MM.1S (cell line): ENCODE results near the gene MBP.

Experiments used
- EZH2 ChIP-seq: fragments of 300-600 bp; sonication (generic); optimal IDR thresholded peaks from 2 replicates; pipeline ENCODE3; 2017; ENCODE audit warnings: low read depth, mild to moderate bottlenecking, antibody characterized with exemption, low read length, mixed read lengths
- TF ChIP-seq, protein P1 (sequence below): fragments of 300-600 bp; sonication (generic); IDR thresholded peaks from 2 replicates; pipeline ENCODE4 v1.5.1; 2016; ENCODE audit warnings: antibody characterized with exemption, low read length, mixed read lengths

DNA sequence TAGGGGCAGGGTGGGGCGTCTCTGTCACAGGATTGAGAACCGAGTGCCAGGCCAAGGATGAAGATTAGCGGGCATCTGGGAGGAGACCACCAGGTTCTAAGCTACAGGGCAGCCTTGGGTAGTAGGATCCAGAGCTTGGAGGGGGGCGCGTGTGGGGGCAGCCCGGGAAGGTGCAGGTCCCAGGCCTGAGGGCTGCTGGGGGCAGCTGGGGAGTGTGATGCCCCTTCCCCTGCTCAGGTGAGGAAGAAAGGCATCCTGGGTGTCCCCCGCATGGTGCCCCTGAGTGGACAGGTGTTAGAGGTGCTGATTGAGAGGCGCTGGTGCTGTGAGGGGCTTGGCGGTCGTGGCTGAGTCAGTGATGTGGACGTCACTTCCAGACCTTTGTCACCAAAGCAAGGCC, 33.9 kb upstream of the MBP start:
- TF ChIP-seq, protein P1, sequence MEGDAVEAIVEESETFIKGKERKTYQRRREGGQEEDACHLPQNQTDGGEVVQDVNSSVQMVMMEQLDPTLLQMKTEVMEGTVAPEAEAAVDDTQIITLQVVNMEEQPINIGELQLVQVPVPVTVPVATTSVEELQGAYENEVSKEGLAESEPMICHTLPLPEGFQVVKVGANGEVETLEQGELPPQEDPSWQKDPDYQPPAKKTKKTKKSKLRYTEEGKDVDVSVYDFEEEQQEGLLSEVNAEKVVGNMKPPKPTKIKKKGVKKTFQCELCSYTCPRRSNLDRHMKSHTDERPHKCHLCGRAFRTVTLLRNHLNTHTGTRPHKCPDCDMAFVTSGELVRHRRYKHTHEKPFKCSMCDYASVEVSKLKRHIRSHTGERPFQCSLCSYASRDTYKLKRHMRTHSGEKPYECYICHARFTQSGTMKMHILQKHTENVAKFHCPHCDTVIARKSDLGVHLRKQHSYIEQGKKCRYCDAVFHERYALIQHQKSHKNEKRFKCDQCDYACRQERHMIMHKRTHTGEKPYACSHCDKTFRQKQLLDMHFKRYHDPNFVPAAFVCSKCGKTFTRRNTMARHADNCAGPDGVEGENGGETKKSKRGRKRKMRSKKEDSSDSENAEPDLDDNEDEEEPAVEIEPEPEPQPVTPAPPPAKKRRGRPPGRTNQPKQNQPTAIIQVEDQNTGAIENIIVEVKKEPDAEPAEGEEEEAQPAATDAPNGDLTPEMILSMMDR: no peak
- TF ChIP-seq EZH2: no peak
